Endometrium (tissue), 2 donors: ENCODE data around the gene NFE2L3.
"Not testable (repeated sequence)": the region's sequence is repeated elsewhere in the genome, so short reads cannot be mapped to it uniquely, and the experiment has no call there.

Experiments used
- FAIRE-seq: peaks from 2 replicates; lab custom pipeline; 2012; peaks lifted over from hg19 to GRCh38; lab: Jason Lieb, UNC
- donor health status: control.
- donor health status: control.

Gene NFE2L3

GRCh38 chr7:26167303-26167934 lies 15.4 kb downstream of the NFE2L3 start:
- FAIRE-seq, result no peak

- no peak for FAIRE-seq
These were observed 16.5 kb downstream of the NFE2L3 start for GRCh38 chr7:26168458-26169023.

GRCh38 chr7:26169271-26169670 lies 17.3 kb downstream of the NFE2L3 start:
- FAIRE-seq, result no peak

- no peak for FAIRE-seq
These were observed 18.7 kb downstream of the NFE2L3 start for GRCh38 chr7:26170663-26171062.

- FAIRE-seq, result no peak
These were observed 19.6 kb downstream of the NFE2L3 start for GRCh38 chr7:26171601-26172000.

GRCh38 chr7:26172048-26172447 lies 20.1 kb downstream of the NFE2L3 start:
- FAIRE-seq, result no peak

- not testable (repeated sequence) for FAIRE-seq
These were observed 23.9 kb downstream of the NFE2L3 start for GRCh38 chr7:26175903-26176302.

GRCh38 chr7:26176696-26177095 lies 24.7 kb downstream of the NFE2L3 start:
- FAIRE-seq, result not testable (repeated sequence)

- not testable (repeated sequence) for FAIRE-seq
These were observed 25.3 kb downstream of the NFE2L3 start for GRCh38 chr7:26177269-26177668.

- FAIRE-seq, result no peak
These were observed 26.4 kb downstream of the NFE2L3 start for GRCh38 chr7:26178272-26178960.

GRCh38 chr7:26179422-26179821 lies 27.4 kb downstream of the NFE2L3 start:
- no peak for FAIRE-seq

GRCh38 chr7:26179826-26180497 lies 28.0 kb downstream of the NFE2L3 start:
- FAIRE-seq, result no peak

- no peak for FAIRE-seq
These were observed 28.8 kb downstream of the NFE2L3 start for GRCh38 chr7:26180792-26181198.

GRCh38 chr7:26181474-26182227 lies 29.7 kb downstream of the NFE2L3 start:
- FAIRE-seq, result no peak

- FAIRE-seq, result no peak
These were observed 30.3 kb downstream of the NFE2L3 start for GRCh38 chr7:26182283-26182682.

- FAIRE-seq, result no peak
These were observed 30.7 kb downstream of the NFE2L3 start for GRCh38 chr7:26182706-26183105.

GRCh38 chr7:26183545-26184280 lies 31.7 kb downstream of the NFE2L3 start:
- no peak for FAIRE-seq

GRCh38 chr7:26184281-26185101 lies 32.5 kb downstream of the NFE2L3 start:
- FAIRE-seq, result not testable (repeated sequence)

- FAIRE-seq, result no peak
These were observed 33.3 kb downstream of the NFE2L3 start for GRCh38 chr7:26185131-26185843.

GRCh38 chr7:26185844-26186180 lies 33.8 kb downstream of the NFE2L3 start:
- no peak for FAIRE-seq
